GM18951 (cell line): ENCODE results near the gene C11orf21.

ENCODE experiments used
- POLR2A ChIP-seq: IDR thresholded peaks from 4 replicates; pipeline ENCODE4 v1.6.1; 2011; ENCODE audit warnings: mild to moderate bottlenecking; ENCODE audit not compliant: insufficient read length, insufficient read depth; ENCODE audit errors: extremely low read depth
- in situ Hi-C: fragments of 300-500 bp; cut with MboI; formaldehyde crosslinking; loops from one replicate; pipeline ENCODE4 v1.12.0; 2022; ENCODE audit warnings: low sequenced_read_pairs, mixed read lengths, inconsistent platforms; ENCODE audit not compliant: unreplicated experiment

Gene C11orf21

DNA sequence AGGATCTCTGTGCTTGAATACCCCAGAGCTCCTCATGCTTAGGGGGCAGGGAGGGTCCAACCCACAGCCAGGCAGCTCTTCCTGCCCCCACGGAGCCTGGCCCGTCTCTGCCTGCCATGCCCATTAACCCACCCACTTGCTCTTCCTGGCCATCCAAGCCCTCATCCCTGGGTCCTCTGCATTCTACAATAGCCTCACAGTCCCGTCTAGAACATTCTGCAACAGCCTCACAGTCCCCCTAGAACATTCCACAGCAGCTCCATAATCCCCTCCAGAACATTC, 15.2 kb upstream of the C11orf21 start:
- in situ Hi-C loops: loop anchor here (5.0 kb wide), 1 partner anchor 110 kb away; no protein-coding TSS in a partner anchor
- no peak for TF ChIP-seq POLR2A

DNA sequence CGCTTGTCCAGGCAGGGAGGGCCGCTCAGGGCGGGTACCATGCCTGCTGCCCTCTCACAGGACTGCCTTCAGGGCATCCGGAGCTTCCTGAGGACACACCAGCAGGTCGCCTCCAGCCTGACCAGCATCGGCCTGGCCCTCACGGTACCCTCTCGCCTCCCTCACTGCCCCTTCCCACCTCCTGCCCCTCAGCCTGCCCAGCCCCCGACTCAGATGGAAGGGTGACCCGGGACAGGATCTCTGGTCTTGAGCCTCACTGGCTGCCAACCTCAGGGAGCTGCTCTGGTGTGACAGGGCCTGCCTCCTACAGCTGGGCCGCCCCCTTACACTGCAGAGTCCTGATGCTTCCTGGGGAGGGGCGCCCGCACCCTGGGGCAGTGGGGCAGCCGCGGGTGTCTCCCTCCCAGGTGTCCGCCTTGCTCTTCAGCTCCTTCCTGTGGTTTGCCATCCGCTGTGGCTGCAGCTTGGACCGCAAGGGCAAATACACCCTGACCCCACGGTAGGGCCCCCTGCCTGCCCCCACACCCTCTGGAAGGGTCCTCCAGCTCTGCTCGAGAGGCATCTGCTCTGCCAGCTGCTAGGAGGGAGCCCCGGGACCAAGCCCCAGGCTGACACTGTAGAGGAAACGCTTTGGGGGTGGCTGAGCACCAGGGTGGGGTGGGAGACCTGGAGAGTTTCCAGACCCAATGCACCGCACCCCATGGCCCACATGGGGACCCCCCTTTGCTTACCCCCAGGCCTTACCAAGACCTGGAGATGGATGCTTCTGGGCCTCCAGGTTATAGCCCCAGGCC, 14.6 kb upstream of the C11orf21 start:
- in situ Hi-C loops: loop anchor here (5.0 kb wide), 1 partner anchor 111 kb away; no protein-coding TSS in a partner anchor

DNA sequence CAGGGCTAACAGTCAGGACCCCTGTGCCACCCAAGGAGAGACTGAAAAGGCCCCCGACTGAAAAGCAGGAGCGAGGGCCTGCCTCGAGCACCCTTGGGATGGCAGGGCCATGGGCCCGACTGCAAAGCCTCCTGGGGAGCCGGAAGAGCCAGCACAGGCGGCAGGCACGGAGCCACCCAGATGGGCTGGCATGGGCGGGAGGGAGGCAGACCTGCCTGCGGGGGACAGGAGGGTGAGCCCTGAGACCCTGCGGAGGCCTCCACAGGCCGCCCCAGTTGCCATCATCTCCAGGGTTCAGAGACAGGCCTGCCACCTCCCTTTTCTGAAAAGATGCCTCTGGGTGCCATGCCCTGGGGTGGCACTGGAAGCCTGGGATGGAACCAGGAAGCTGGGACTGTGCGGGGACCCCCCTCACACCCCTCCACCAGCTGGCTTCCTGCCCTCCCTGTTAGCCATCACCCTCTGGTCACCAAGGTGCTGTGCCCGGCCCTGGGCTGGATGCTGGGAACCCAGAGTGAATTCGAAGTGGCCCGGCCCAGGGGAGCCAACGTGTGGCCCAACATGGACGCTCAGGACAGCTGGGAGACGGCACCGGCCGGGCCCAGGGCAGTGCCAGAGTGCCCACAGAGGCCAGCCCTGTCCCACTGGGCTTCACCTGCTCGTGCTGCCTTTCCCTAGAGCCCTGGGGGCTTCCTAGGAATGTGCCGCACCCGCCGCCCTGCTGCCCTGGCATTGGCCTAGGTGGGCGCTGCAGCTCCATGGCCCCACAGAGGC, 13.9 kb upstream of the C11orf21 start:
- TF ChIP-seq POLR2A: no peak

More for the DNA sequence above, 14.6 kb upstream of the C11orf21 start:
- TF ChIP-seq POLR2A: no peak

DNA sequence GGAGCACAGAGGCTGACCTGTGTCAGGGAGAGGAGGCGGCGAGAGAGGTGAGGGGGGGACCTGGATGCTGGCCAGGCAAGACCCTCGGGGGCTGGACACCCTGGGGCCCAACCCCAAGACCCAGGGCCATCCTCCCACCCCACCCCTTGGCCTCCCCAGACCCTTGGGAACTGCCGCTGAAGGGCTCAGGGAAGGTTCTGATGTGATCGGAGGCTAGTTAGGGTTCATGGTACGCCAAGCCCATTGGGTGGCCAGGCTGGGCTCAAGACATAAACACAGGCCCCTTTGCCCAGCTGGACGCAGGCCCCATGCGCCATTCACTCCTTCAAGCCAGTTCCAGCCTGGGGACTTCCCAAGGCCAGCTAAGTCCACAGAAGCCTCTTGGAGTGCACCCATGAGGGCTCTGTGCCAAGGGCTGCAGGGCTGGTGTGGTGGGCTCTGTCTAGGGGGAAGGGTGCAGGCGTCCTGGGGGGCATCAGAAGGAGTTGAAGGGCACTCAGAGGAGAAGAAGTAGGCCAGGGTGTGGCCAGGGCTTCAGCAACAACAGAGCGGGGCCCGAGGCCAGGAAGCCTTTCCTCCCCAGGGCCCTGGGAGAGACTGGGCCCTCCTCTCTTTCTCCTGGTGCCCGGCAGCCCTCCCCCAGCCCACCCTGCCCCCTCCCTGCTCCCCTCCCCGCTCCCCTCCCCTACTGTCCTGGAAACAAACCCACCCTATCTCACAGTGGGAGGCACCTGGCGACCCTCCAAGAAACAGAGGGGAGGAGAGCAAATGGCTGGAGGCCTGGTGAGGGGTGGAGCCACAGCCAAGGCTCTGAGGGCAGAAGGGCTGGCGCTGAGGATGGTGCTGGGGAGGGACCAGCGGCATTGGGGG, 13.0 kb upstream of the C11orf21 start:
- in situ Hi-C loops: loop anchor here (5.0 kb wide), 1 partner anchor 113 kb away; no protein-coding TSS in a partner anchor
- no peak for TF ChIP-seq POLR2A

More for the DNA sequence above, 13.9 kb upstream of the C11orf21 start:
- in situ Hi-C loops: loop anchor here (5.0 kb wide), 1 partner anchor 112 kb away; no protein-coding TSS in a partner anchor

DNA sequence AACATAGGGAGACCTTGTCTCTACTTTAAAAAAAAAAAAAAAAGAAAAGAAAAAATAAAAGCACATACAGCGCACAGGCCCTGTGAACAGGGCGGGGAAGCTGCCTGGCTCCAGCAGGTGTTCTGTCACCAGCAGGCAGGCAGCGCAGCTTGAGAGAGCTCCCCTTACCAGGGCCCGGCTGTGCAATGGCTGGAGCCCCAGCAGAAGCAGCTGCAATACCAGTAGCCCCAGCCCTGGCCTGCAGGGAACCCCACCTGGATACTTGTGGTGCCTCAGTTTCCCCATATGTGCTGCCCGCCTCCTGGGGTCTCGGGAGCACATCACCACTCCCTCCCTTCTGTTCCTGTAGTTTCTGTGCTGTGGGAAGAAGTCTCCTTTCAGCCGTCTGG, 12.4 kb upstream of the C11orf21 start:
- no peak for TF ChIP-seq POLR2A
- in situ Hi-C loops: no loop called here

DNA sequence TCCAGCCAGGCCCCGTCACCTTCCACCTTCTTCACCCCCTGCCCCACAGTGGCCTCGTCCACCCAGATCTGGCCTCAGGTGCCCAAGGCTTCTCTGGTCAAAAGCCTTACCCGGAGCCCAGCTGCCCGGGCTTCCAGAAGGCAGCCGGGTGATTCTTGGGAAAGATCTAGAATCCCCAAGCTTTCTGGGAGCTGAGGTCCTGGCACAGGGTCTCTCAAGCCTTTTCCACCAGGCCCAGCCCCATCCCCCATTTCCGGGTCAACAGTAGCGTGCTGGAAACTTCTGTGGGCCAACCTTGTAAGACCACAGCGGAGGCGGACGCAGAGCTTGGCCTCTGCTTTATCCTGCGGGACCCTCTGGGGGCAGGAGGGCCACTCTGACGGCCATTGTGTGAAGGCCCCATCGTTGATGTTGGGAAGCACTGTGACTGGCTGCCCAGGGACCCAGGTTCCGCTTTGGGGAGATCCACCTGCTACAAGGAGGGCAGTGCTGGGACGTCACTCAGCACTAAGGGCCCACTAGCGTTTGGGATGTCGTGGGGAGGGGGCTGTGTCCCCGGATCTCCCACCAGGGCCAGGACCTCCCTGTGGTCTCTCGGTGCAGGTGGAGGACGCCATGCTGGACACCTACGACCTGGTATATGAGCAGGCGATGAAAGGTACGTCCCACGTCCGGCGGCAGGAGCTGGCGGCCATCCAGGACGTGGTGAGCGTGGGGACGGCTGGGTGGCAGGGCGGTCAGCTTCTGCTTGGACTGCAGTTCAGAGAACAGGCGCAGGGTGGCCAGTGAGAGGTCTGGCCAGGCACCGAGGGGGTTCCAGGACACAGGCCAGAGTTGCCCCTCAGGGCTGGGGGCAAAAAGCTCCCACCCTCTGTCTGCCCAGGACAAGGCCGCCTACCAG, 11.6 kb upstream of the C11orf21 start:
- in situ Hi-C loops: no loop called here
- TF ChIP-seq POLR2A: no peak

DNA sequence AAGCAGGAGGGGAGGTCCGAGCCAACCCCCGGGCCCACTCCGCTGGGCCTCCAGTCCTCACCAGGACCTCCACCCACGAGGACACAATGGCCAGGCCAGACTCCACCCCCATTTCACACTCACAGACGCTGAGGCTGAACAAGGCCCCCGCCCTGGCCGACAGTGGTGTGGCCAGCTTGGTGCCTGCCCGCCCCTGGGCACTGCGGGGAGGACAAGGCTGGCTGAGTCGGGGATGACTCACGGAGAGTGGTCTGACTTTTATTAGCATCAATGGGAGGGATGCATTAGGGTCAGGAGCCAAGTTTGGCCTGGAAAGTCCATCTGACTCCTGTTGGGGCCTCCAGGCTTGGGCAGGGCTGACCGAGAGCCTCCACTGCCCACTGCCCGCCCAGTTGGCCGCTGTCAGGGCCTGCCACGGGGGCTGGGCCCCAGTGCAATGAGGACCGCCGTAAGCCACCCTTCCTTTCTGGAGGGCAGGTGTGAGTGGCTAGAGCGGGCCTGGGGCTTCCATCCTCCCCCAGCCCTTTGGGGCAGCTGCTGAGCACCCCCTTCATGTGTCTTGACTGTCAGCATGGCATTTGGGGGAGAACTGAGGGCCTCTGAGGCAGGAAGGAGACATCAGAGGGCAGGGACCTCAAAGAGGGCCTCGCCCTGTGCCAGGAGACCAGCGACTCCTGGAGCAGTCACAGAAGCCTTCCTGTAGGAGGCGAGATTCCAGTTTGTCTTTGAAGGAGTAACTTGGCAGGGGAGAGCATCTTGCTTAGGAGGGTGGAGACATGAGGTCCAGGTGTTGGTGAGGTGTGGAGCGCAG, 10.7 kb upstream of the C11orf21 start:
- in situ Hi-C loops: no loop called here
- TF ChIP-seq POLR2A: no peak

DNA sequence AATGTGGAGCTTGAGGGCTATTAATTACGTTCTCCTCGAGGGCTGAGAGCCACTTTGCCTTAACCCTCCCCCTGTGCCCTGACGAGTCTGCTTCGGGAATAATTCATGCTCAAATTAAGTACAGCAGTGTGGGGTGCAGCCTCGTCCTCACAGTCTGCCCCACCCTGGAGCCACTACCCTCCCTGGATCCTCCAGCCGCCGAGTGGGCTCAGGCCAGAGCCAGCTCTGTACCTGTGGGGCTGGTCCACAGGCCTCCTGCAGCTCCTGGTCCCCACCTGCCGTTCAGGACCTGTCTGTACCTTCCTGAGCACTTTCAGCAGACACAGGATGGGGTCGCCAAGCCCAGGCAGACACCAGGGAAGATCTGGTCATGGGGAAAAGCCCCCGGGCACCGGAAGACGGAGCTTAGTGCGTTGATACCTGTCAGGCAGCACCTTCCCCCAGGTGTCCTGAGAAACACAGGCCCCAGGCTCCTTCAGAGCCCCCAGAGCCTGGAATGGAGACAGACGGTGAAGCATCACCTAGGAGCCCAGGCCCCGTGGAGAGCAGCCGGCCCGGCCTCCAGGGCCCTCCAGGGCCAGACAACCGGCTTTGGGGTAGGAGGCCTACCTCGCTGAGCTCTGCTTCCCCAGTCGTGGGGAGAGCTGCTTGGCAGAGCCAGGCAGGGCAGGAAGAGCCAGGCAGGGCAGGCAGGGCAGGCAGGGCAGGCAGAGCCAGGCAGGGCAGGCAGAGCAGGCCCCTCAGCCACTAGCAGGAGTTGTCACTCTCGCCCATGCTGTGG, 9.8 kb upstream of the C11orf21 start:
- in situ Hi-C loops: no loop called here
- TF ChIP-seq POLR2A: no peak

DNA sequence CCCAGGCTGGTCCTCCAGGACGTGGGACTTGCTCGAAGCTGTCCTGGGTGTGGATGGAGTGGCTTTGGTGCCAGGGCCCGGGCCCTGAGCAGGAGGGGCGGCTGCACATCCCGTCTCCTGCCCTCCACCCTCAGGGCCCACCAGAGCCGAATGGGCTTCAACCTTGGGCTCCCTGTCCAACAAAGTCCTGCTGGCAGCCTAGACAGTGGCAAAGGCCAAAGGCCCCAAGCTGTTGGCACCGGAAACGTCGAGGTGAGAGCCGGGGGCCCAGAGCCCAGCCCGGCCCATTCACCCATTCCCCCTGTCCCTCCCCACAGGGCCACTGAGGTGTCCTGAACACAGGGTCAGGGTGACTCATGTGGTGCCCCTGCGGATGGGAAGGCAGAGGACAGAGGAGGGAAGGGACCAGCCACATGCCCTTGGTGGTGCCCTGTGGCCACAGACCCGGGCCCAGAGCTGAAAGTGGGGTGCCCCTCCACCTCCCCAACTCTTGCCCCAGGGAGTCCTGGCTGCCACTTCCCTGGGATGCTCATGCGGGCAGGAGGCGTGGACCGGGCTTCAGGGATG, 9.2 kb upstream of the C11orf21 start:
- TF ChIP-seq POLR2A: no peak
- in situ Hi-C loops: no loop called here

DNA sequence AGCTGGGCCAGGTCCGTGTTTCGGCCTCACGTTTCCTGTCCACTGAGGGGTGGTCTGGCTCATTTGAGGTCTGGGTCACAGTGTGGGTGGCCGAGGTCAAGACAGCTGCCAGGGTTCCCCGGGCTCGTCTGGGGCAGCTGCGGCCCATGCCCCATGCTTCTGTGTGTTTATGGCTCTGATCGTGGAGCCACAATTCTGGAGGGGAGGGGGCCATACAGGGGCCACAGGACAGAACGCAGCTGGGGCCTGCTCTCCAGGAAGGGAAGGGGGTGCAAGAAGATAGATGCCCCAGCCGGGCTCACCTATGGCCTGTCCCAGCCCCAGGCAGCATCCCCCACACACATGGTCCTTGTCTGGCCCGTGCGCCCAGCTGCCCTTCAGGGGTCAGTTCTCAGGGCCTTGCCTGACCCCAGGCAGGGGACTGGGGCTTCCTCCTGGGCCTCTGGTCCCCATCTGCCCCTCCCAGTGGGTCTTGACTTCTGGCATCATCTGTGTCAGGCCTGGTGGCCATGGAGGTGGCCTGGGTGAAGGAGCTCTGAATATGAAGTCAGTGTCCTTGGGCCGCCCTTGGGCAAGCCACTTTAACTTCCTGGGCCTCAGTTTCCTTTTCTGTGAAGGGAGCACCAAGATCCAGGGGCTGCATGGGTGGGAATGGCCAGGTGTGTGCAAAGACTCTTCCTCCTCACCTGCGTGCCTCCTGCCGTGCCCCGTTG, 8.5 kb upstream of the C11orf21 start:
- no peak for TF ChIP-seq POLR2A
- in situ Hi-C loops: no loop called here
